ENCODE results near the gene SEPTIN5. TPM values are rescaled to one million over a fixed set of nuclear protein-coding genes. Genes with fewer than 3 reads are reported as not detected.
"Not testable (repeated sequence)": the region's sequence is repeated elsewhere in the genome, so short reads cannot be mapped to it uniquely, and the experiment has no call there.

SEPTIN5 gene
- total RNA-seq, 2 donors from 2014 or later = 47.7 to 147 TPM

DNA sequence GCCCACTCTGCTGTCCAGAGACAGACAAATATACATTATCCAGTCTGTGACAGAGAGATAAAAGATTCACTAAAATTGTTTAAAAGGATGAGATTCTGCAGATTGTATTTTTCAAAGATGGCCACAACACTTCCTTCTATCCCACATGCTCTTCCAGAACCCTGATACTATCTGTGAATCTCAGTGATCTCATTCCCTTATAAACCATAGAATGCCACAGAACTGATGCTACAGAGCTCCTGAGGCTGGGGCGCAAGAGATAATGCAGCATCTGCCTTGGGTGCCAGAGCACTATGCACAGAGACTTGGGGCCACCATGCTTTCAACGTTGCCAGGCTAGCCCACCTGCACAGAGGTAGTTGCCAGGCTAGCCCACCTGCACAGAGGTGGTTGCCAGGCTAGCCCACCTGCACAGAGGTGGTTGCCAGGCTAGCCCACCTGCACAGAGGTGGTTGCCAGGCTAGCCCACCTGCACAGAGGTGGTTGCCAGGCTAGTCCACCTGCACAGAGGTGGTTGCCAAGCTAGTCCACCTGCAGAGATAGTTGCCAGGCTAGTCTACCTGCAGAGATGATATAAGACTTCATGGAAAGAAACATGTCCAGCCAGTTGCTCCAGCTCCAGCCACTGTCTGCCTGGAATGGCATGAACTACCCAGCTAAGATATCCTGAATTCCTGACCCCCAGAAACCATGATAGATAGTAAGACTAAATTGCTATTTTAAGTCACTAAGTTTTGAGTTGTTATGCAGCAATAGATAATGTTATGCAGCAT is 17.6 kb upstream of the SEPTIN5 start:
- ATAC-seq (ENCODE audit: insufficient number of reproducible peaks, low FRiP score, low read depth) (no peak), DNase-seq (ENCODE audit: low spot score) (no peak)
- Histone ChIP-seq H3K4me3 (no peak overlapping the region), H3K27ac (no peak overlapping the region), H3K9me3 (no peaks in the 10 kb centered on the region), H3K27me3 (replicated peaks; ENCODE audit: insufficient read depth) (no peaks in the 10 kb centered on the region), H3K36me3 (no peaks in the 10 kb centered on the region), H3K4me1 (ENCODE audit: control insufficient read depth in 1 of 2, low read depth in 2 of 2) (no peaks in the 10 kb centered on the region)
- TF ChIP-seq, protein P1, sequence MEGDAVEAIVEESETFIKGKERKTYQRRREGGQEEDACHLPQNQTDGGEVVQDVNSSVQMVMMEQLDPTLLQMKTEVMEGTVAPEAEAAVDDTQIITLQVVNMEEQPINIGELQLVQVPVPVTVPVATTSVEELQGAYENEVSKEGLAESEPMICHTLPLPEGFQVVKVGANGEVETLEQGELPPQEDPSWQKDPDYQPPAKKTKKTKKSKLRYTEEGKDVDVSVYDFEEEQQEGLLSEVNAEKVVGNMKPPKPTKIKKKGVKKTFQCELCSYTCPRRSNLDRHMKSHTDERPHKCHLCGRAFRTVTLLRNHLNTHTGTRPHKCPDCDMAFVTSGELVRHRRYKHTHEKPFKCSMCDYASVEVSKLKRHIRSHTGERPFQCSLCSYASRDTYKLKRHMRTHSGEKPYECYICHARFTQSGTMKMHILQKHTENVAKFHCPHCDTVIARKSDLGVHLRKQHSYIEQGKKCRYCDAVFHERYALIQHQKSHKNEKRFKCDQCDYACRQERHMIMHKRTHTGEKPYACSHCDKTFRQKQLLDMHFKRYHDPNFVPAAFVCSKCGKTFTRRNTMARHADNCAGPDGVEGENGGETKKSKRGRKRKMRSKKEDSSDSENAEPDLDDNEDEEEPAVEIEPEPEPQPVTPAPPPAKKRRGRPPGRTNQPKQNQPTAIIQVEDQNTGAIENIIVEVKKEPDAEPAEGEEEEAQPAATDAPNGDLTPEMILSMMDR (IDR thresholded peaks at IDR 0.05) = no peak

DNA sequence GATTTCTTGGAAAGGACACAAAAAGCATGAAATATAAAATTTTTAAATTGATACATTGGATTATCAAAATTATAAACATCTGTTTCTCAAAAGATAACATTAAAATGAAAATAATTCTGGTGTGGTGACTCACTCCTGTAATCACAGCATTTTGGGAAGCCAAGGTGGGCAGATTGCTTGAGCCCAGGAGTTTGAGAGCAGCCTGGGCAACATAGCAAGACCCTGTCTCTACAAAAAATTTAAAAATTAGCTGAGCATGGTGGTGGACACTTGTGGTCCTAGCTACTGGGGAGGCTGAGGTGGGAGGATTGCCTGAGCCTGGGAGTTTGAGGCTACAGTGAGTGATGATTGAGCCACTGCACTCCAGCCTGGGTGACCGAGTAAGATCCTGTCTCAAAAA is 16.4 kb upstream of the SEPTIN5 start:
- not testable (repeated sequence) for H3K4me3 ChIP-seq; H3K36me3 ChIP-seq; ATAC-seq (ENCODE audit: insufficient number of reproducible peaks, low FRiP score, low read depth); H3K4me1 ChIP-seq (ENCODE audit: control insufficient read depth in 1 of 2, low read depth in 2 of 2); DNase-seq (ENCODE audit: low spot score); H3K9me3 ChIP-seq; H3K27ac ChIP-seq; H3K27me3 ChIP-seq (replicated peaks; ENCODE audit: insufficient read depth)

DNA sequence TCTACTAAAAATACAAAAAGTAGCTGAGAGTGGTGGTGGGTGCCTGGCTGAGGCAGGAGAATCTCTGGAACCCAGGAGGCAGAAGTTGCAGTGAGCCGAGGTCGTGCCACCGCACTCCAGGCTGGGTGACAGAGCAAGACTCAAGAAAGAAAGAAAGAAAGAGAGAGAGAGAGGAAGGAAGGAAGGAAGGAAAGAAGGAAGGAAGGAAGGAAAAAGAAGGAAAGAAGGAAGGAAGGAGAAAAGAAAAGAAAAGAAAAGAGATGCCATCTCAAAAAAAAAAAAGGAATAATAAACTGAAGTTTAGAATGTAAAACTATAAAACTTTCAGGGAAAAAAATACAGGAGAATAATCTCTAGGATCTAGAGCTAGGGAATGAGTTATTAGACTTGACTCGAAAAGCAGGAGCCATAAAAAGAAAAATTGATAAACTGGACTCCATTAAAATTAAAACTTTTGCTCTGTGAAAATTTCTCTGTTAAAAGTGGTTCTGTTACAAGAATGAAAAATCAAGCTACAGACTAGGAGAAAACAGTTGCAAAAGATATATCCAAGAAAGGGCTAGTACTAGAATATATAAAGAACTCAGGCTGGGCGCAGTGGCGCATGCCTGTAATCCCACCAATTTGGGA is 13.4 kb upstream of the SEPTIN5 start:
- H3K4me1 ChIP-seq (ENCODE audit: control insufficient read depth in 1 of 2, low read depth in 2 of 2) = no peaks in the 10 kb centered on the region
- H3K27me3 ChIP-seq (replicated peaks; ENCODE audit: insufficient read depth) = no peaks in the 10 kb centered on the region
- H3K27ac ChIP-seq = no peak overlapping the region
- ATAC-seq (ENCODE audit: insufficient number of reproducible peaks, low FRiP score, low read depth) = no peak
- TF ChIP-seq, protein P1 (IDR thresholded peaks at IDR 0.05) = no peak
- H3K36me3 ChIP-seq = no peaks in the 10 kb centered on the region
- H3K4me3 ChIP-seq = no peak overlapping the region
- H3K9me3 ChIP-seq = no peaks in the 10 kb centered on the region
- DNase-seq (ENCODE audit: low spot score) = no peak

DNA sequence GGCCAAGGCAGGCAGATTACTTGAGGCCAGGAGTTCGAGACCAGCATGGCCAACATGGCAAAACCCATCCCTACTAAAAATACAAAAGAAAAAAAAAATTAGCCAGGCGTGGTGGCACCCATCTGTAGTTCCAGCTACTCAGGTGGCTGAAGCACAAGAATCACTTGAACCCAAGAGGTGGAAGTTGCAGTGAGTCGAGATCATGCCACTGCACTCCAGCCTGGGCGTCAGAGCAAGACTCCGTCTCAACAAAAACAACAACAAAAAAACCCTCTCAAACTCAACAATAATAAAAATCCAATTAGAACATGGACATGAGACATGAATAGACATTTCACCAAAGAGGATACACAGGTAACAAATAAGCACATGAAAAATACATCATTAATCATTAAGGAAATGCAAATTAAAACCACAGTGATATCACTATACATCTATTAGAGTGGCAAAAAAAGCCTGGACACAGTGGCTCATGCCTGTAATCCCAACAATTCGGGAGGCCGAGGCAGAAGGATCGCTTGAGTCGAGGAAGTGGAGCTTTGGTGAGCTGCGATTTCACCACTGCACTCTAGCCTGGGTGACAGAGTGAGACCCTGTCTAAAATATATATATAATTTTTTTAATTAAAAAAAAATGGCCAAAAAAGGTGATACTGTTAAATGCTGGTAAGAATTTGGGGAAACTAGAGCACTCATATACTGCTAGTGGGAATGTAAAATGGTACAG is 12.7 kb upstream of the SEPTIN5 start:
- DNase-seq (ENCODE audit: low spot score) = no peak
- TF ChIP-seq, protein P1 (IDR thresholded peaks at IDR 0.05) = no peak

DNA sequence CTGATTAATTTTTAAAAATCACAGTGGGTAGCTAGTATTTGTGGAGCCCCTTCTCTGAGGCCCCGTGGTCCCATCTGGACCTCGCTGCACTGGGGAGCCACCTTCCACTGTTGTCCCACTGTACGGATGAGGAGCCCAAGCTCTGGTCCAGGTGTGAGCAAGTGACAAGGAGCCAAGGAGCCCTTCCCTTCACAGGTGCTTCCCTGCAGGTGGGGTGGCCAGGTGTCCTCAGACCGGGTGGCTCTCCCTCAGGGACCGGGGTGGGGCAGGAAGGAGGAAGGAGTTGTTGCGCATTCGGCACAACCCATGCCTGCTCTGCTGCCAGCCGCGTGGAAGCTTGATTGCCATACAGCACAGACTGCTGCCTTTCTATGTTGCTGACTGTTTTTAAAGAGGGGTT is 10.4 kb upstream of the SEPTIN5 start:
- Histone ChIP-seq H3K9me3 (no peaks in the 10 kb centered on the region), H3K4me3 (no peak overlapping the region), H3K4me1 (ENCODE audit: control insufficient read depth in 1 of 2, low read depth in 2 of 2) (no peaks in the 10 kb centered on the region), H3K36me3 (no peaks in the 10 kb centered on the region), H3K27me3 (replicated peaks; ENCODE audit: insufficient read depth) (no peaks in the 10 kb centered on the region), H3K27ac (no peak overlapping the region)
- TF ChIP-seq, protein P1 (IDR thresholded peaks at IDR 0.05) = no peak
- ATAC-seq (ENCODE audit: insufficient number of reproducible peaks, low FRiP score, low read depth) (no peak), DNase-seq (ENCODE audit: low spot score) (no peak)

More for the DNA sequence above, 12.7 kb upstream of the SEPTIN5 start:
- Histone ChIP-seq H3K4me1 (ENCODE audit: control insufficient read depth in 1 of 2, low read depth in 2 of 2) (no peaks in the 10 kb centered on the region), H3K9me3 (no peaks in the 10 kb centered on the region), H3K27ac (no peak overlapping the region), H3K4me3 (no peak overlapping the region), H3K36me3 (no peaks in the 10 kb centered on the region), H3K27me3 (replicated peaks; ENCODE audit: insufficient read depth) (no peaks in the 10 kb centered on the region)
- no peak for ATAC-seq (ENCODE audit: insufficient number of reproducible peaks, low FRiP score, low read depth)

Measured in thoracic aorta (tissue), 2 donors.